Gastroesophageal sphincter (tissue), 3 donors: ENCODE measurements around the gene MOV10.

Experiments used
- EP300 ChIP-seq: sonication (generic); formaldehyde crosslinking; IDR thresholded peaks from one replicate; pipeline ENCODE4 v1.6.1; 2017; ENCODE audit warnings: antibody characterized with exemption, mild to moderate bottlenecking
- POLR2A ChIP-seq, 2 donors: fragments of 450-650 bp; IDR thresholded peaks; one replicate each; pipeline ENCODE4 v1.6.1; 2017; ENCODE audit warnings: antibody characterized with exemption in 2 of 2, mild to moderate bottlenecking in 2 of 2, moderate library complexity in 1 of 2
- POLR2AphosphoS5 ChIP-seq: sonication (generic); formaldehyde crosslinking; IDR thresholded peaks from one replicate; pipeline ENCODE4 v1.6.1; 2017; ENCODE audit warnings: antibody characterized with exemption
- TF ChIP-seq, protein P1 (sequence below), 4 experiments: fragments of 200-600 bp in 2 of 4; fragments of 450-650 bp in 2 of 4; sonication (generic) in 1 of 4; IDR thresholded peaks; one replicate each; pipeline ENCODE4 v1.5.1; 2017 to 2019; ENCODE audit warnings: antibody characterized with exemption in 4 of 4, mild to moderate bottlenecking in 2 of 4, moderate library complexity in 2 of 4

- peak; percentile 69 for TF ChIP-seq POLR2AphosphoS5
- TF ChIP-seq, protein P1, sequence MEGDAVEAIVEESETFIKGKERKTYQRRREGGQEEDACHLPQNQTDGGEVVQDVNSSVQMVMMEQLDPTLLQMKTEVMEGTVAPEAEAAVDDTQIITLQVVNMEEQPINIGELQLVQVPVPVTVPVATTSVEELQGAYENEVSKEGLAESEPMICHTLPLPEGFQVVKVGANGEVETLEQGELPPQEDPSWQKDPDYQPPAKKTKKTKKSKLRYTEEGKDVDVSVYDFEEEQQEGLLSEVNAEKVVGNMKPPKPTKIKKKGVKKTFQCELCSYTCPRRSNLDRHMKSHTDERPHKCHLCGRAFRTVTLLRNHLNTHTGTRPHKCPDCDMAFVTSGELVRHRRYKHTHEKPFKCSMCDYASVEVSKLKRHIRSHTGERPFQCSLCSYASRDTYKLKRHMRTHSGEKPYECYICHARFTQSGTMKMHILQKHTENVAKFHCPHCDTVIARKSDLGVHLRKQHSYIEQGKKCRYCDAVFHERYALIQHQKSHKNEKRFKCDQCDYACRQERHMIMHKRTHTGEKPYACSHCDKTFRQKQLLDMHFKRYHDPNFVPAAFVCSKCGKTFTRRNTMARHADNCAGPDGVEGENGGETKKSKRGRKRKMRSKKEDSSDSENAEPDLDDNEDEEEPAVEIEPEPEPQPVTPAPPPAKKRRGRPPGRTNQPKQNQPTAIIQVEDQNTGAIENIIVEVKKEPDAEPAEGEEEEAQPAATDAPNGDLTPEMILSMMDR (IDR thresholded peaks at IDR 0.05) = peak in 1 of 4 experiments; percentile 16
- peak; percentile 20 to 38 for TF ChIP-seq POLR2A (IDR thresholded peaks at IDR 0.05)
- TF ChIP-seq EP300 = no peak
These were observed 30.6 kb downstream of the MOV10 start for GRCh38 chr1:112704934-112705627.
